IPS DF 6.9 (cell line): ENCODE measurements around the gene SGIP1.

Experiments used
- DNase-seq: peaks from one replicate; pipeline ENCODE4 v3.0.0-alpha.2; 2013; ENCODE audit warnings: low read depth, low spot score
- H3K27ac ChIP-seq: one replicate; pipeline ENCODE4 v1.5.1; 2013; ENCODE audit warnings: low read length, control low read depth
- H3K27me3 ChIP-seq: 2 replicates; pipeline ENCODE4 v1.6.1; 2013; ENCODE audit warnings: mild to moderate bottlenecking, low read length; ENCODE audit not compliant: control insufficient read depth, insufficient read depth
- H3K36me3 ChIP-seq: 2 replicates; pipeline ENCODE4 v1.6.1; 2013; ENCODE audit warnings: low read length; ENCODE audit not compliant: control insufficient read depth, insufficient read depth
- H3K4me1 ChIP-seq: 2 replicates; pipeline ENCODE4 v1.6.1; 2013; ENCODE audit warnings: low read length; ENCODE audit not compliant: control insufficient read depth, insufficient read depth
- H3K4me3 ChIP-seq: 2 replicates; pipeline ENCODE4 v1.5.1; 2013; ENCODE audit warnings: mild to moderate bottlenecking, low read length
- H3K9me3 ChIP-seq: 2 replicates; pipeline ENCODE4 v1.6.1; 2013; ENCODE audit warnings: low read length, inconsistent platforms; ENCODE audit not compliant: control insufficient read depth, insufficient read depth
- WGBS: extraction: QIAGEN DNeasy Blood & Tissue Kit; methylation state at CpG from one replicate; pipeline ENCODE4 v1.1.7; 2013; ENCODE audit warnings: mixed read lengths, missing lambda C conversion rate; ENCODE audit not compliant: insufficient read length, insufficient coverage; 5-methylcytosine and 5-hydroxymethylcytosine counted together

Gene SGIP1

DNA sequence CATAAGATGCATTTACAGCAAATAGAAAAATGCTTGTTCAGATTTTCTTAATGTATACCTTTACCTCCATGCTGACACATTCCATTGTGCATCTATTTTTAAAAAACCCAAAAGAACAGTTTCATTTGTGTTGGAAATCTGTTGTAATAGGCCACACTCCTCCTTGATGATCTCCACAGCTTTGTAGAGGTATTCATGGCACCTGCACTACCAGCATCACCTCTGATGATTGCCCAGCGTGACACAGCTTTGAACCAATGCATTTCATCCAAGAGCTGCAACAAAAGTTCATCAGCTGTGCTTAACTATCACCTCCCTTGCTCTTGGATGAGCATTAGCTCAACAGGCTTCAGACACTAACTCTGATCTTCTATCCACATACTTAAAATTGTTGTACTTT lies 226.6 kb downstream of the SGIP1 start:
- no peak overlapping the region for H3K27ac ChIP-seq
- H3K36me3 ChIP-seq, result no peaks in the 10 kb centered on the region
- H3K27me3 ChIP-seq, result no peaks in the 10 kb centered on the region
- no peaks in the 10 kb centered on the region for H3K4me1 ChIP-seq
- WGBS, result no CpG with 5 or more reads among the region's 1 CpG
- H3K9me3 ChIP-seq, result no peaks in the 10 kb centered on the region
- no peak overlapping the region for H3K4me3 ChIP-seq
- DNase-seq, result no peak

DNA sequence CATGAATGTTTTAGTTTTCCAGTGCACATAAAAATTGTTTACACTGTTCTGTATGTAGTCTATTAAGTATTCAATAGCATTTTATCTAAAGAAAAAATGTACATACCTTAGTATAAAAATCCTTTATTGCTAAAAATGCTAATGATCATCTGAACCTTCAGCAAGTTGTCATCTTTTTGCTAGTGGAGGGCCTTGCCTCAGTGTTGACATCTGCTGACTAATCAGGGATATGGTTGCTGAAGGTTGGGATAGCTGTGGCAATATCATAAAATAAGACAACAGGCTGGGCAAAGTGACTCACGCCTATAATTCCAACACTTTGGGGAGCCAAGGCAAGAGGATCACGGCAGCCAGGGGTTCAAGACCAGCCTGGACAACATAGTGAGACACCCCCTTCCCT lies 227.3 kb downstream of the SGIP1 start:
- no peaks in the 10 kb centered on the region for H3K9me3 ChIP-seq
- no peak for DNase-seq
- no peaks in the 10 kb centered on the region for H3K4me1 ChIP-seq
- H3K36me3 ChIP-seq, result no peaks in the 10 kb centered on the region
- no peak overlapping the region for H3K4me3 ChIP-seq
- H3K27ac ChIP-seq, result no peak overlapping the region
- H3K27me3 ChIP-seq, result no peaks in the 10 kb centered on the region
- no CpG with 5 or more reads among the region's 2 CpGs for WGBS

DNA sequence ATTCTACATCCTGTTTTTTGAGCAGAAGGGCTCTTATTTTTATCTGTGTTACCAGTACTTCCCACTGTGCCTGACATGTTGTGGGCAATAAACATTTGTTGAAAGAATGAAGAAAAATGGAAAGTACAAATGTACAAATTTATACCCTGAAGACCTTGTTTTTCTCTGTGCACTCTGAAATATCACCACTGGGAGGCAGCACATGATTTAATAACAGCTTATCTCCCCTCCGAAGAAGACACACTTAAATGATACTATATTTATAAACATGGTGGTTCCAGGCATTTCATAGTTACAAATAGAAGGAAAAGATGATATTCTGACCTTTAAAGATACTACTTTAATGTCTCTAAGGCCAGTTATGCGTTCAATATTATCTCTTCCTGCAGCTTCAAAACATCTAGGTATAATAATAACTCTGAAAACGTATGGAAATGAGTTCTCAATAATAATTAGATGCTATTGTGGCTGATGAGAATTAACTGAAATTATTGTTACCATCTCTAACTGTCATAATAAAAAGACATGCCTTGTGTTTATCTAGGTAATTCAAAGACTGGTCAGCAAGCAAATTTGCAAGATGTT lies 231.1 kb downstream of the SGIP1 start:
- H3K4me1 ChIP-seq, result no peaks in the 10 kb centered on the region
- H3K9me3 ChIP-seq, result no peaks in the 10 kb centered on the region
- WGBS, result no CpG with 5 or more reads among the region's 3 CpGs
- H3K4me3 ChIP-seq, result no peak overlapping the region
- H3K36me3 ChIP-seq, result no peaks in the 10 kb centered on the region
- H3K27ac ChIP-seq, result no peak overlapping the region
- no peak for DNase-seq
- H3K27me3 ChIP-seq, result no peaks in the 10 kb centered on the region

DNA sequence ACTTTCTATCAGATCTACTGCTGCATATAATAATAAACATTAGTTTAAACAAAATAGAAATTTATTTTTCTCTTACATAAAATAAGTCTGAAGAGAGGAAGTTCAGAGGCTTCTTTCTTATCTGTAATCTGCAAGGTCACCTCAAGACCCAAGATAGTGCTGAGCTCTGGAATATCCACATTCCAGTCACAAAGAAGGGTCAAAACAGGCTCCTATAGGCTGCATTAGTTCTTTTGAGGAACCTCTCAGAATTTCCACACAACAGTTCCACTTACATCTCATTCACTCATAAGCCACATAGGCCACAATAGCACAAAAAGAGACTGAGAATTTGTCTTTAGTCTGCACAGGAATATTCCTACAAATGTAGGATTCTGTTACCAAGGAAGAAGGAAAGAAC lies 233.7 kb downstream of the SGIP1 start:
- no peaks in the 10 kb centered on the region for H3K4me1 ChIP-seq
- H3K36me3 ChIP-seq, result no peaks in the 10 kb centered on the region
- no peak for DNase-seq
- H3K9me3 ChIP-seq, result no peaks in the 10 kb centered on the region
- H3K27me3 ChIP-seq, result no peaks in the 10 kb centered on the region
- H3K27ac ChIP-seq, result no peak overlapping the region
- no peak overlapping the region for H3K4me3 ChIP-seq

DNA sequence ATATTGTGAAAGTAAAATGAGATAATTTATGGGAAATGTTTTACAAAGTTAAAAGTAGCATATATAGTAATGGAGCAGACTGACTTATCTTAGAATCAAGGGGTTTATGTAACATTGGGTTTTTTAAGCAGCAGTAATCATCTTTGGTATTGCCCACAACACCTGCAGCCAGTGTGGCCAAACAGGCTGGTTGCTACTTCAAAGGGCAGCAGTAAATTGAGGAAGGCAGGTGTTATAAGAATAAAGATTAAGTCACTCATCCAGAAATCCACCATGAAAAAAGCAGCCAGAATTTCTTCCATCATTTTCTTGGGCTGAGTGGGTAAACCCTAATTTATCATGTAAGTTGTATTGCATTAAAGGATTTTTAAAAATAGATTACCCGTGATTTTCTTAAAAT lies 235.0 kb downstream of the SGIP1 start:
- H3K4me1 ChIP-seq, result no peaks in the 10 kb centered on the region
- no CpG with 5 or more reads among the region's 1 CpG for WGBS
- no peaks in the 10 kb centered on the region for H3K36me3 ChIP-seq
- no peak overlapping the region for H3K4me3 ChIP-seq
- no peaks in the 10 kb centered on the region for H3K27me3 ChIP-seq
- no peaks in the 10 kb centered on the region for H3K9me3 ChIP-seq
- no peak overlapping the region for H3K27ac ChIP-seq
- no peak for DNase-seq

DNA sequence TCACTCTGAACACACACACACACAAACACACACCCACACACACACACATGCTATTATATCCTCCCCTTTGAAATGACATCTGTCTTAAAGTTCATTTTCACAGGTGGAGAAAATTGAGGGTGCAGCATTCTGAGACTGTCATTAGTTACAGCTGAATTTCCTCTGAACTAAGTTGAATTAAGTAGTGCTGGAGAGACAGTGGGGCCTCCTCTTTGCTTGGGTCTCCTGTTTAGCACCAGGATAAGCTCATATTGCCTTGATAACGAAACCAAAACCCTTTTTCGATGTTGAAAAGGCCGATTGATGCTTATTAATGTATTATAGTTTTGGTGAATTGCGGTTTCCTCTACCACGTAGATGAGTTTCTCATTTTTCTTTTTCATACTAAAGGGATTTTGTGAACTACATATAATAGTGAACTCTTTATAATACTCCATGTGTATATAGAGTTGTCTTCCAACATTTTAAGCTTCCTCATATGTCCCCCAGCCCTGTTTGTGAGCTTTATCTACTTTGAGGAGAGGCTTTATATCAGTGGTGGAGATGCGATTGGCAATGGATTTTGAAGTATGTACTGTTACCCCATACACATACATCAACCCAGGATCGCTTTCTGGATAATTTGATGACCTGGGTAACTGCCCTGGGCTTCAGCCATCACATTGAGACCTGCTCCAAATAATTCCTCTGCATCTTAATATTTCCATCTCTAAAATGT lies 235.7 kb downstream of the SGIP1 start:
- no peak overlapping the region for H3K27ac ChIP-seq

DNA sequence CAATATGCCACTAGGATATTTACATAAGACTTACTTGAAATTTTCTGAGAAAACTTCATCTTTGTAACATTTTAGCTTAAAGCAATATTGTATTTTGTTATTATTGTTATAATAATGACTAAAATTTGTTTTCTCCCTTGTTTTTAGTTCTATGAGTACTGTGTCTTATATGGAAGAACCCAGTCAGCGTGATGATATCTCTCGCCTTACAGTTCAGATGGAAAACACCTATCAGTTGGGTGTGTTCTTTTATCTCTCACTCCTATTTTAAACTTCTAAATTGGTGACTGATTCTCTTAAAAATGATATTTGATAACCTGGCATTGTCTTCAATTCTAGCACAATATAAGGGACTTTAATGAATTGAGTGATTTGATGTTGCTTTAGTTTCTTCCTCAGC lies 236.3 kb downstream of the SGIP1 start:
- Histone ChIP-seq H3K27me3 (no peaks in the 10 kb centered on the region), H3K36me3 (no peaks in the 10 kb centered on the region), H3K4me3 (no peak overlapping the region), H3K9me3 (no peaks in the 10 kb centered on the region), H3K27ac (no peak overlapping the region), H3K4me1 (no peaks in the 10 kb centered on the region)
- DNase-seq, result no peak
- no CpG with 5 or more reads among the region's 2 CpGs for WGBS

More for the DNA sequence above, 235.7 kb downstream of the SGIP1 start:
- H3K36me3 ChIP-seq, result no peaks in the 10 kb centered on the region
- WGBS, result no CpG with 5 or more reads among the region's 7 CpGs
- no peaks in the 10 kb centered on the region for H3K9me3 ChIP-seq
- H3K27me3 ChIP-seq, result no peaks in the 10 kb centered on the region
- no peak for DNase-seq
- no peak overlapping the region for H3K4me3 ChIP-seq
- no peaks in the 10 kb centered on the region for H3K4me1 ChIP-seq

DNA sequence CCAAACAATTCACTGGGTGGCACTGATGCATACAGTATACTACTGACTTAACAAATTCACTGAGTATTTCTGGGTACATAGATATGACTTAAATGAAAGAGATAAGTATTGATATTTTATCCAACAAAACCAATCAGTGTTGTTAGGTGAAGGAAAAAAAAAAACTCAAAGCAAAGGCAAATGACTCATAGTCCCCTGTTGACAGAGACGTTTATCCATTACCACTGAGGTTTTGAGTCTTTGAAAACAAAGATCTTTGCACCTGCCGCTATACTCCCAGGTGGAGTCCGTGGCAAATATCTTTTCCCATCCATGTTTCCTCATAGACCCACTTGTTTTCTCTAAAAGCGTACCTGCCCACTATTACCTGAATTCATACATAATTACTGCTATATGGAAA lies 236.7 kb downstream of the SGIP1 start:
- Histone ChIP-seq H3K9me3 (no peaks in the 10 kb centered on the region), H3K4me3 (no peak overlapping the region), H3K27me3 (no peaks in the 10 kb centered on the region), H3K27ac (no peak overlapping the region), H3K4me1 (no peaks in the 10 kb centered on the region), H3K36me3 (no peaks in the 10 kb centered on the region)
- DNase-seq, result no peak
- WGBS, result no CpG with 5 or more reads among the region's 4 CpGs

DNA sequence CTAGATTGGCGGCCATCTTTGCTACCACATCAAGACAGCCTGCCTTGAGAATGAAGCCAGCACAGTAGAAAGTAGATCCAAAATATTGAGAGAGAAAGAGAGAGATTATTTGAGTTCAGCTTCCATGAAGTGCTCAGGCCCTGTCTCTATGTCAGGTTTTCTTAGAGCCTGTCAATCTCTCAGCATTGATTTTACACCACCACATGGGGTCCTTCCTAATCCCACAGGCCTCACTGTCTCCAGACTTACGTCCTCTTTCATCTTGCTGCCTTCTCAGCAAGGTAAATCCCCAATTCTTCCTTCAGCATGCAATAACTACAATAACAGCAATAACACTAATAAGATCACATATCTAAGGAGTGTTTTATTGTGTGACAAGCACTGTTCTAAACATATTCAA lies 239.3 kb downstream of the SGIP1 start:
- Histone ChIP-seq H3K27ac (no peak overlapping the region), H3K27me3 (no peaks in the 10 kb centered on the region), H3K4me1 (no peaks in the 10 kb centered on the region), H3K4me3 (no peak overlapping the region), H3K36me3 (no peaks in the 10 kb centered on the region), H3K9me3 (no peaks in the 10 kb centered on the region)
- no peak for DNase-seq
- WGBS, result no CpG with 5 or more reads among the region's 2 CpGs

DNA sequence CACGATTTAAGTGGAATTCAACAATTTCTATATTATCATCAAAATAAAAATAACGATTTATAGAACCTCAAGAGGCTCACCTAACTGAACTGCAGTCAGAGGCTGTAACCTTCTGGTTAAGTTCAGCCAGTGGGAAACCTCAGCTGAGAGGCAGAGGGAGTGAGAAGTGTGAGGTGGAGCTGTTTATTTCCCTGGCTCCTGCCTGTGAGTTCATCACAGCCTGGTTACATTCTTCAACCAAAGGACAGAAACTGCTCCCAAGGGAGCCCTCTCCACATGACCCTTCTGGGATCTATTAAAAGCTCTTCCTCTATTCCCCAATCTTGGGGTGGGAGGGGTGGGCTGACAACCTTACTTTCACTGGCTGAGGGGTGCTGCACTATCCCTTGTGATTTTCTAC lies 240.5 kb downstream of the SGIP1 start:
- 100% methylated on average over 2 of the region's 2 CpGs for WGBS

DNA sequence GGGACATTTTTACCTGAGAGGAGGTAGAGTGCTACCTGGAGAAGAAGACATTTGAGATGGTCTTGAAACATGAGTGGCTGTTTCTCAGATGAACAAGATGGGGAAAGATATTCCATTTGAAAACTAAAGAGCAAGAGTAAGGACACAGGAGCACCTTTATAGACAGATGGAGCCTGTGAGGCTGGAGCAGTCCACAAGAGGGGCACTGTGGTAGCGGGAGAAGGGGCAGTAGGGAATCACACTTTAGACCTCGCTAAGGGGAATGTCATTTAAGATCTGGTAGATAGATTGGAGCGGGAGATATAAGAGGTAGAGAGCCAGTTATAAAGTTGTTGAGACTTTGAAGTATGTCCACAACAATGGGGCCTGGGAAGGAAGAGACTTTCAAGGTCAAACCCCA lies 241.7 kb downstream of the SGIP1 start:
- no peak overlapping the region for H3K27ac ChIP-seq
- no peak overlapping the region for H3K4me3 ChIP-seq
- DNase-seq, result no peak
- no peaks in the 10 kb centered on the region for H3K9me3 ChIP-seq
- no peaks in the 10 kb centered on the region for H3K4me1 ChIP-seq
- H3K27me3 ChIP-seq, result no peaks in the 10 kb centered on the region
- no peaks in the 10 kb centered on the region for H3K36me3 ChIP-seq
- 100% methylated on average over 1 of the region's 3 CpGs for WGBS

More for the DNA sequence above, 240.5 kb downstream of the SGIP1 start:
- DNase-seq, result no peak
- Histone ChIP-seq H3K9me3 (no peaks in the 10 kb centered on the region), H3K27me3 (no peaks in the 10 kb centered on the region), H3K4me3 (no peak overlapping the region), H3K27ac (no peak overlapping the region), H3K4me1 (no peaks in the 10 kb centered on the region), H3K36me3 (no peaks in the 10 kb centered on the region)
